Right lobe of liver (tissue), 6 donors: ENCODE data around the gene CD79B. TPM values are rescaled to one million over a fixed set of nuclear protein-coding genes. Genes with fewer than 3 reads are reported as not detected.

Experiments used
- ATAC-seq, 4 donors: fragments of 200-7000 bp; cut with Tn5 transposase; one replicate each; pipeline ENCODE4 v1.9.1; 2020; ENCODE audit warnings: mild to moderate bottlenecking in 4 of 4, moderate library complexity in 4 of 4
- DNase-seq, 3 donors: peaks; one replicate each; pipeline ENCODE4 v3.0.0-alpha.2; 2020
- H3K27ac ChIP-seq, 3 donors: fragments of 200-600 bp; one replicate each; pipeline ENCODE4 v1.8.0; 2022
- H3K27me3 ChIP-seq, 2 donors: fragments of 200-600 bp; one replicate each; pipeline ENCODE4 v1.8.0; 2022
- H3K36me3 ChIP-seq, 4 donors: fragments of 200-600 bp; sonication (generic) in 1 of 4; one replicate each; pipeline versions ENCODE4 v1.5.1 to v1.8.0; 2017 to 2022; ENCODE audit warnings: control low read depth in 1 of 4
- H3K4me1 ChIP-seq, 4 donors: fragments of 200-600 bp; sonication (generic) in 1 of 4; one replicate each; pipeline versions ENCODE4 v1.5.1 to v1.8.0; 2017 to 2022; ENCODE audit warnings: control low read depth in 1 of 4
- H3K4me3 ChIP-seq, 3 donors: fragments of 200-600 bp; one replicate each; pipeline ENCODE4 v1.8.0; 2022
- H3K9me3 ChIP-seq, 4 donors: fragments of 200-600 bp; sonication (generic) in 1 of 4; one replicate each; pipeline versions ENCODE4 v1.5.1 to v1.8.0; 2017 to 2022; ENCODE audit warnings: control low read depth in 1 of 4
- CTCF ChIP-seq, 4 donors: fragments of 200-600 bp in 3 of 4; fragments of 450-650 bp in 1 of 4; IDR thresholded peaks; one replicate each; pipeline versions ENCODE4 v1.5.1 to v1.8.0; 2016 to 2022; ENCODE audit warnings: antibody characterized with exemption in 4 of 4, mild to moderate bottlenecking in 2 of 4
- POLR2A ChIP-seq: fragments of 450-650 bp; IDR thresholded peaks from one replicate; pipeline ENCODE4 v1.6.1; 2017; ENCODE audit warnings: antibody characterized with exemption, mild to moderate bottlenecking
- WGBS: methylation state at CpG from one replicate; pipeline ENCODE4 v1.1.6; 2018; ENCODE audit warnings: low coverage, low lambda C conversion rate; ENCODE audit not compliant: insufficient coverage; ENCODE audit errors: missing lambda C conversion rate; 5-methylcytosine and 5-hydroxymethylcytosine counted together
- intact Hi-C, 2 donors: fragments of 100-400 bp; cut with DNase I; formaldehyde crosslinking; loops; one replicate each; pipeline versions ENCODE4 v1.11.2 to v1.14.1; 2022
- total RNA-seq, 6 experiments: library from RNA; depleted of rRNA in 2 of 6; stranded (reverse); fragments of >200 nt in 2 of 6; fragmentation: NEBNext Ultra II Directional in 3 of 6; extraction: Animal tissue kit (Norgen Biotek cat#: 25700) in 3 of 6; gene quantifications; one replicate each; pipeline versions ENCODE4 v1.1.0 to v1.2.4, GENCODE V29; 2016 to 2023
- donor health status: DM: no; HTN: yes; CAD: no.
- donor health status: DM: no; HTN: no; CAD: no.
- donor health status: DM: no; HTN: no; CAD: no.
- donor health status: DM: no; HTN: yes; CAD: no.
- donor health status: DM: no; HTN: yes; CAD: no.

The CD79B gene
- total RNA-seq, 6 experiments from 2014 or later = 0.62 to 2.2 (median 0.92) TPM

GRCh38 chr17:63945784-63946439 lies 13.8 kb upstream of the CD79B start:
- intact Hi-C loops = loop anchor here in 1 of 2 donors (10.0 kb wide), 1 partner anchor 59 kb away; no protein-coding TSS in a partner anchor
- WGBS = no CpG with 5 or more reads among the region's 6 CpGs
- no peak for ATAC-seq

GRCh38 chr17:63944736-63945499 lies 12.8 kb upstream of the CD79B start:
- Histone ChIP-seq H3K36me3 (no peaks in the 10 kb centered on the region), H3K9me3 (no peaks in the 10 kb centered on the region), H3K4me3 (no peak overlapping the region), H3K27ac (no peak overlapping the region), H3K4me1 (no peaks in the 10 kb centered on the region), H3K27me3 (no peaks in the 10 kb centered on the region)
- intact Hi-C loops = loop anchor here in 1 of 2 donors (10.0 kb wide), 1 partner anchor 60 kb away; no protein-coding TSS in a partner anchor
- ATAC-seq (no peak), DNase-seq (peak in 1 of 3 donors; percentile 44)
- no peak for TF ChIP-seq POLR2A
- TF ChIP-seq CTCF (IDR thresholded peaks at IDR 0.05) = no peak
- WGBS = 62% methylated on average over 4 of the region's 24 CpGs

More at GRCh38 chr17:63945784-63946439, 13.8 kb upstream of the CD79B start:
- no peak for DNase-seq
- Histone ChIP-seq H3K27ac (no peak overlapping the region), H3K4me3 (no peak overlapping the region), H3K27me3 (no peaks in the 10 kb centered on the region), H3K4me1 (no peaks in the 10 kb centered on the region), H3K36me3 (no peaks in the 10 kb centered on the region), H3K9me3 (no peaks in the 10 kb centered on the region)
- no peak for TF ChIP-seq CTCF (IDR thresholded peaks at IDR 0.05)
- TF ChIP-seq POLR2A = no peak

GRCh38 chr17:63943745-63944144 lies 11.6 kb upstream of the CD79B start:
- TF ChIP-seq POLR2A = no peak
- TF ChIP-seq CTCF (IDR thresholded peaks at IDR 0.05) = no peak
- intact Hi-C loops = loop anchor here in 1 of 2 donors (10.0 kb wide), 1 partner anchor 61 kb away; no protein-coding TSS in a partner anchor
- Histone ChIP-seq H3K4me1 (no peaks in the 10 kb centered on the region), H3K4me3 (no peak overlapping the region), H3K27ac (no peak overlapping the region), H3K27me3 (no peaks in the 10 kb centered on the region), H3K36me3 (no peaks in the 10 kb centered on the region), H3K9me3 (no peaks in the 10 kb centered on the region)
- WGBS = 86% methylated on average over 6 of the region's 9 CpGs
- ATAC-seq (no peak), DNase-seq (no peak)

- no peak for ATAC-seq
- 92% methylated on average over 5 of the region's 21 CpGs for WGBS
- intact Hi-C loops = loop anchor here in 1 of 2 donors (10.0 kb wide), 1 partner anchor 62 kb away; no protein-coding TSS in a partner anchor
These were observed 10.3 kb upstream of the CD79B start for GRCh38 chr17:63942309-63942985.

More at GRCh38 chr17:63942309-63942985, 10.3 kb upstream of the CD79B start:
- Histone ChIP-seq H3K27ac (no peak overlapping the region), H3K27me3 (no peaks in the 10 kb centered on the region), H3K9me3 (no peaks in the 10 kb centered on the region), H3K4me1 (no peaks in the 10 kb centered on the region), H3K4me3 (no peak overlapping the region), H3K36me3 (no peaks in the 10 kb centered on the region)
- no peak for DNase-seq
- no peak for TF ChIP-seq CTCF (IDR thresholded peaks at IDR 0.05)
- TF ChIP-seq POLR2A = no peak
